DOHH2 (cell line): ENCODE data around the gene RUNX1.

Experiments
- H3F3A ChIP-seq: fragments of 200-600 bp; sonication (generic), shearing (Covaris generic); 2 replicates; pipeline ENCODE4 v1.6.0; 2016; ENCODE audit warnings: antibody characterized with exemption, mild to moderate bottlenecking; ENCODE audit not compliant: control insufficient read depth, insufficient read depth
- H3K27ac ChIP-seq: fragments of 200-600 bp; sonication (generic); 2 replicates; pipeline ENCODE4 v1.5.1; 2014; ENCODE audit warnings: low read depth, mild to moderate bottlenecking, low read length, moderate library complexity
- H3K27me3 ChIP-seq: fragments of 200-600 bp; sonication (generic); 2 replicates; pipeline ENCODE4 v1.6.1; 2014; ENCODE audit warnings: mild to moderate bottlenecking, low read length, mixed read lengths; ENCODE audit not compliant: control insufficient read depth
- H3K36me3 ChIP-seq: fragments of 200-600 bp; sonication (generic); 2 replicates; pipeline ENCODE4 v1.6.1; 2014; ENCODE audit warnings: mild to moderate bottlenecking, low read length, moderate library complexity, mixed read lengths; ENCODE audit not compliant: control insufficient read depth
- H3K4me1 ChIP-seq: fragments of 200-600 bp; sonication (generic); 2 replicates; pipeline ENCODE4 v1.6.1; 2014; ENCODE audit warnings: mild to moderate bottlenecking, low read length, mixed read lengths; ENCODE audit not compliant: control insufficient read depth
- H3K4me2 ChIP-seq: fragments of 200-600 bp; sonication (generic); 2 replicates; pipeline ENCODE4 v1.6.0; 2014; ENCODE audit warnings: mild to moderate bottlenecking, low read length, moderate library complexity
- H3K4me3 ChIP-seq: fragments of 200-600 bp; sonication (generic); 2 replicates; pipeline ENCODE4 v1.5.1; 2014; ENCODE audit warnings: mild to moderate bottlenecking, low read length, mixed read lengths
- H3K79me2 ChIP-seq: fragments of 200-600 bp; sonication (generic); 2 replicates; pipeline ENCODE4 v1.6.1; 2014; ENCODE audit warnings: mild to moderate bottlenecking, low read length, mixed read lengths; ENCODE audit not compliant: control insufficient read depth
- H3K9me2 ChIP-seq: fragments of 200-600 bp; sonication (generic); replicated peaks from 2 replicates; pipeline ENCODE4 v1.6.1; 2014; ENCODE audit warnings: mild to moderate bottlenecking, low read length, mixed read lengths; ENCODE audit not compliant: control insufficient read depth
- H3K9me3 ChIP-seq: fragments of 200-600 bp; sonication (generic); 2 replicates; pipeline ENCODE4 v1.6.1; 2014; ENCODE audit warnings: antibody characterized with exemption, low read length, mixed read lengths; ENCODE audit not compliant: control insufficient read depth, insufficient read depth
- H4K20me1 ChIP-seq: fragments of 200-600 bp; sonication (generic); 2 replicates; pipeline ENCODE4 v1.6.0; 2014; ENCODE audit warnings: low read depth, mild to moderate bottlenecking, antibody characterized with exemption, low read length, moderate library complexity; ENCODE audit not compliant: control insufficient read depth, insufficient read depth
- CTCF ChIP-seq: fragments of 200-600 bp; sonication (generic); IDR thresholded peaks from one replicate; pipeline ENCODE4 v1.5.1; 2014; ENCODE audit warnings: antibody characterized with exemption, mild to moderate bottlenecking, low read depth, low read length; ENCODE audit not compliant: poor library complexity, severe bottlenecking
- EZH2phosphoT487 ChIP-seq: fragments of 200-600 bp; sonication (generic); IDR thresholded peaks from 2 replicates; pipeline ENCODE4 v1.6.1; 2017; ENCODE audit warnings: borderline replicate concordance, mild to moderate bottlenecking, antibody characterized with exemption, low read length, moderate library complexity, mixed read lengths

RUNX1 gene

GRCh38 chr21:34941162-34941561 is 107.9 kb downstream of the RUNX1 start:
- peaks cover 2% of the 10 kb centered on the region for H3K4me1 ChIP-seq
- TF ChIP-seq CTCF (no peak), EZH2phosphoT487 (no peak)
- no peak overlapping the region for H3K4me2 ChIP-seq
- no peaks in the 10 kb centered on the region for H3K9me3 ChIP-seq
- H3F3A ChIP-seq, result no peaks in the 10 kb centered on the region
- H3K79me2 ChIP-seq, result peaks cover 91% of the 10 kb centered on the region
- H3K27ac ChIP-seq, result no peak overlapping the region
- no peaks in the 10 kb centered on the region for H3K9me2 ChIP-seq
- H3K4me3 ChIP-seq, result no peak overlapping the region
- 0 out of 2 replicates have a peak, but pooled peaks cover 8% of the 10 kb centered on the region for H3K36me3 ChIP-seq
- H4K20me1 ChIP-seq, result no peaks in the 10 kb centered on the region; the same call in 1 of the 2 replicates
- no peaks in the 10 kb centered on the region for H3K27me3 ChIP-seq

GRCh38 chr21:34939673-34940331 is 109.3 kb downstream of the RUNX1 start:
- no peak for TF ChIP-seq EZH2phosphoT487
- no peak for TF ChIP-seq CTCF
- Histone ChIP-seq H3K36me3 (0 out of 2 replicates have a peak, but pooled peaks cover 3% of the 10 kb centered on the region), H3K4me1 (no peaks in the 10 kb centered on the region), H3K4me3 (no peak overlapping the region), H3K27me3 (no peaks in the 10 kb centered on the region), H4K20me1 (no peaks in the 10 kb centered on the region; the same call in 1 of the 2 replicates), H3K9me3 (no peaks in the 10 kb centered on the region), H3F3A (no peaks in the 10 kb centered on the region), H3K9me2 (no peaks in the 10 kb centered on the region), H3K79me2 (peaks cover 91% of the 10 kb centered on the region), H3K4me2 (no peak overlapping the region), H3K27ac (no peak overlapping the region)

GRCh38 chr21:34938089-34938764 is 110.9 kb downstream of the RUNX1 start:
- no peaks in the 10 kb centered on the region for H3K27me3 ChIP-seq
- peaks cover 85% of the 10 kb centered on the region for H3K79me2 ChIP-seq
- H3K36me3 ChIP-seq, result 0 out of 2 replicates have a peak, but pooled peaks cover 3% of the 10 kb centered on the region
- no peaks in the 10 kb centered on the region for H3K9me2 ChIP-seq
- H3K9me3 ChIP-seq, result no peaks in the 10 kb centered on the region
- no peaks in the 10 kb centered on the region for H3F3A ChIP-seq
- no peak overlapping the region for H3K4me2 ChIP-seq
- H4K20me1 ChIP-seq, result no peaks in the 10 kb centered on the region; the same call in 1 of the 2 replicates
- H3K27ac ChIP-seq, result no peak overlapping the region
- no peak overlapping the region for H3K4me3 ChIP-seq
- H3K4me1 ChIP-seq, result no peaks in the 10 kb centered on the region
- TF ChIP-seq EZH2phosphoT487 (no peak), CTCF (no peak)
